DOHH2 (cell line): ENCODE data around the gene KIDINS220.

Experiments
- H3F3A ChIP-seq: fragments of 200-600 bp; sonication (generic), shearing (Covaris generic); 2 replicates; pipeline ENCODE4 v1.6.0; 2016; ENCODE audit warnings: antibody characterized with exemption, mild to moderate bottlenecking; ENCODE audit not compliant: control insufficient read depth, insufficient read depth
- H3K27ac ChIP-seq: fragments of 200-600 bp; sonication (generic); 2 replicates; pipeline ENCODE4 v1.5.1; 2014; ENCODE audit warnings: low read depth, mild to moderate bottlenecking, low read length, moderate library complexity
- H3K27me3 ChIP-seq: fragments of 200-600 bp; sonication (generic); 2 replicates; pipeline ENCODE4 v1.6.1; 2014; ENCODE audit warnings: mild to moderate bottlenecking, low read length, mixed read lengths; ENCODE audit not compliant: control insufficient read depth
- H3K36me3 ChIP-seq: fragments of 200-600 bp; sonication (generic); 2 replicates; pipeline ENCODE4 v1.6.1; 2014; ENCODE audit warnings: mild to moderate bottlenecking, low read length, moderate library complexity, mixed read lengths; ENCODE audit not compliant: control insufficient read depth
- H3K4me1 ChIP-seq: fragments of 200-600 bp; sonication (generic); 2 replicates; pipeline ENCODE4 v1.6.1; 2014; ENCODE audit warnings: mild to moderate bottlenecking, low read length, mixed read lengths; ENCODE audit not compliant: control insufficient read depth
- H3K4me2 ChIP-seq: fragments of 200-600 bp; sonication (generic); 2 replicates; pipeline ENCODE4 v1.6.0; 2014; ENCODE audit warnings: mild to moderate bottlenecking, low read length, moderate library complexity
- H3K4me3 ChIP-seq: fragments of 200-600 bp; sonication (generic); 2 replicates; pipeline ENCODE4 v1.5.1; 2014; ENCODE audit warnings: mild to moderate bottlenecking, low read length, mixed read lengths
- H3K79me2 ChIP-seq: fragments of 200-600 bp; sonication (generic); 2 replicates; pipeline ENCODE4 v1.6.1; 2014; ENCODE audit warnings: mild to moderate bottlenecking, low read length, mixed read lengths; ENCODE audit not compliant: control insufficient read depth
- H3K9me2 ChIP-seq: fragments of 200-600 bp; sonication (generic); replicated peaks from 2 replicates; pipeline ENCODE4 v1.6.1; 2014; ENCODE audit warnings: mild to moderate bottlenecking, low read length, mixed read lengths; ENCODE audit not compliant: control insufficient read depth
- H3K9me3 ChIP-seq: fragments of 200-600 bp; sonication (generic); 2 replicates; pipeline ENCODE4 v1.6.1; 2014; ENCODE audit warnings: antibody characterized with exemption, low read length, mixed read lengths; ENCODE audit not compliant: control insufficient read depth, insufficient read depth
- H4K20me1 ChIP-seq: fragments of 200-600 bp; sonication (generic); 2 replicates; pipeline ENCODE4 v1.6.0; 2014; ENCODE audit warnings: low read depth, mild to moderate bottlenecking, antibody characterized with exemption, low read length, moderate library complexity; ENCODE audit not compliant: control insufficient read depth, insufficient read depth
- EZH2phosphoT487 ChIP-seq: fragments of 200-600 bp; sonication (generic); IDR thresholded peaks from 2 replicates; pipeline ENCODE4 v1.6.1; 2017; ENCODE audit warnings: borderline replicate concordance, mild to moderate bottlenecking, antibody characterized with exemption, low read length, moderate library complexity, mixed read lengths
- TF ChIP-seq, protein P1 (sequence below): fragments of 200-600 bp; sonication (generic); IDR thresholded peaks from one replicate; pipeline ENCODE4 v1.5.1; 2014; ENCODE audit warnings: antibody characterized with exemption, mild to moderate bottlenecking, low read depth, low read length; ENCODE audit not compliant: poor library complexity, severe bottlenecking

KIDINS220 gene

GRCh38 chr2:8799004-8799403 lies 38.4 kb downstream of the KIDINS220 start:
- H3F3A ChIP-seq: no peaks in the 10 kb centered on the region
- no peaks in the 10 kb centered on the region for H4K20me1 ChIP-seq
- H3K79me2 ChIP-seq: no peaks in the 10 kb centered on the region
- H3K4me2 ChIP-seq: no peak overlapping the region
- no peaks in the 10 kb centered on the region for H3K27me3 ChIP-seq
- TF ChIP-seq EZH2phosphoT487: no peak
- TF ChIP-seq, protein P1, sequence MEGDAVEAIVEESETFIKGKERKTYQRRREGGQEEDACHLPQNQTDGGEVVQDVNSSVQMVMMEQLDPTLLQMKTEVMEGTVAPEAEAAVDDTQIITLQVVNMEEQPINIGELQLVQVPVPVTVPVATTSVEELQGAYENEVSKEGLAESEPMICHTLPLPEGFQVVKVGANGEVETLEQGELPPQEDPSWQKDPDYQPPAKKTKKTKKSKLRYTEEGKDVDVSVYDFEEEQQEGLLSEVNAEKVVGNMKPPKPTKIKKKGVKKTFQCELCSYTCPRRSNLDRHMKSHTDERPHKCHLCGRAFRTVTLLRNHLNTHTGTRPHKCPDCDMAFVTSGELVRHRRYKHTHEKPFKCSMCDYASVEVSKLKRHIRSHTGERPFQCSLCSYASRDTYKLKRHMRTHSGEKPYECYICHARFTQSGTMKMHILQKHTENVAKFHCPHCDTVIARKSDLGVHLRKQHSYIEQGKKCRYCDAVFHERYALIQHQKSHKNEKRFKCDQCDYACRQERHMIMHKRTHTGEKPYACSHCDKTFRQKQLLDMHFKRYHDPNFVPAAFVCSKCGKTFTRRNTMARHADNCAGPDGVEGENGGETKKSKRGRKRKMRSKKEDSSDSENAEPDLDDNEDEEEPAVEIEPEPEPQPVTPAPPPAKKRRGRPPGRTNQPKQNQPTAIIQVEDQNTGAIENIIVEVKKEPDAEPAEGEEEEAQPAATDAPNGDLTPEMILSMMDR: no peak
- H3K4me3 ChIP-seq: no peak overlapping the region
- no peaks in the 10 kb centered on the region for H3K9me2 ChIP-seq
- H3K27ac ChIP-seq: no peak overlapping the region
- no peaks in the 10 kb centered on the region for H3K9me3 ChIP-seq
- H3K36me3 ChIP-seq: peaks cover 48% of the 10 kb centered on the region
- no peaks in the 10 kb centered on the region for H3K4me1 ChIP-seq

- no peak overlapping the region for H3K4me3 ChIP-seq
- H3K27me3 ChIP-seq: no peaks in the 10 kb centered on the region
- no peak overlapping the region for H3K27ac ChIP-seq
- no peaks in the 10 kb centered on the region for H4K20me1 ChIP-seq
- no peaks in the 10 kb centered on the region for H3K79me2 ChIP-seq
- peaks cover 51% of the 10 kb centered on the region for H3K36me3 ChIP-seq
- H3K9me2 ChIP-seq: no peaks in the 10 kb centered on the region
- TF ChIP-seq, protein P1: no peak
- no peak for TF ChIP-seq EZH2phosphoT487
- H3K4me2 ChIP-seq: no peak overlapping the region
- no peaks in the 10 kb centered on the region for H3K9me3 ChIP-seq
- H3F3A ChIP-seq: no peaks in the 10 kb centered on the region
- no peaks in the 10 kb centered on the region for H3K4me1 ChIP-seq
These were observed 39.0 kb downstream of the KIDINS220 start for GRCh38 chr2:8798393-8798792.

DNA sequence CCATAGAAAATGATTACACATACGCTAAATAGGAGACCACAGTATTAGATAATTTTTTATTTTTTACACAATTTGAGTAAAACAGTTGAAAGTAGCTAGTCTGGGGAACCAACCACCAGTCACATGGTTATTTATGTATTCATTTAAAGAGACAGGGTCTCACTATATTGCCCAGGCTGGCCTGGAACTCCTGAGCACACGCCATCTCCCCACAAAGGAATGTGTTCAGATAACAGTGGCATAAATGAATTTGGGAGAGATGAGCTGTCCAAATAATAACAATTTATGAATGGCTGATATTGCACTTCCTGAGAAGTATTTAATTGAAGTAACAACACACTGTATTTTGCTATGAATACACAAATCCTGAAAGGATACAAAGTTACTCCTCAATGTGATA lies 39.7 kb downstream of the KIDINS220 start:
- Histone ChIP-seq H3K27me3 (no peaks in the 10 kb centered on the region), H3K79me2 (no peaks in the 10 kb centered on the region), H4K20me1 (no peaks in the 10 kb centered on the region), H3K4me2 (no peak overlapping the region), H3K9me3 (no peaks in the 10 kb centered on the region), H3F3A (no peaks in the 10 kb centered on the region), H3K4me3 (no peak overlapping the region), H3K4me1 (no peaks in the 10 kb centered on the region), H3K36me3 (peaks cover 49% of the 10 kb centered on the region), H3K9me2 (no peaks in the 10 kb centered on the region), H3K27ac (no peak overlapping the region)
- TF ChIP-seq, protein P1: no peak
- no peak for TF ChIP-seq EZH2phosphoT487
